NCI-H526 (cell line): ENCODE measurements around the gene LPAR6.

Experiments used
- DNase-seq, 2 experiments: peaks; one replicate each; lab custom pipeline; 2025; lab: John Stamatoyannopoulos, UW

LPAR6 gene

GRCh38 chr13:48414501-48414900 is 1.6 kb upstream of the LPAR6 start:
- no peak for DNase-seq

DNA sequence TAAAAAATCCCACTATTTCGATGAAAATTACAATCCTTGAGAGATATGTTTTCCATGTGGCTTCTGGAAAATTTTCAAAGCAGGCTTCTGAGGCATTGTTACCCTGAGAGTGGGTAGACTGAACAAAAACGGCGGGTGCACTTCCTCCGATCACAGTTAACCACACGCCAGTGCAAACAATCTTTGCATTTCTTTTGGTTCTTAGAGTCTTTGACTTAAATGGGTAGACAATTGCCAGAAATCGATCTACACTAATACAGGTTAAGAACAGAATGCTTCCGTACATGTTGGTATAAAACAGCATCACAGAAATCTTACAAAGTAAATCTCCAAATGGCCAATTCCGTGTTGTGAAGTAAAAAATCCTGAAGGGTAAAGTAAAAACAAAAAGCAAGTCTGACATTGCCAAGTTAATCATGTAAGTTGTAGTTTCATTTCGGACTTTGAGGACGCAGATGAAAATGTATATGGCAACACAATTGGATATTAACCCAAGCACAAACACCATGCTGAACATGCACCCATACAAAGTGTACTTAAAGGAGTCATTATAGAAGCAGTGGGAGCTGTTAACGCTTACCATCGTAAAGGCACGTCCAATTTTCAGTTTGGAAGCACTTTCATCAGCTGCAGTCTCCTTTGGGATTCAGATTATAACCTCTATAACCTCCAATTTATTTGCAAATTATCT is 927 bp downstream of the LPAR6 start:
- DNase-seq, result no peak

- DNase-seq, result no peak
These were observed 1.6 kb downstream of the LPAR6 start for GRCh38 chr13:48411147-48411794.

DNA sequence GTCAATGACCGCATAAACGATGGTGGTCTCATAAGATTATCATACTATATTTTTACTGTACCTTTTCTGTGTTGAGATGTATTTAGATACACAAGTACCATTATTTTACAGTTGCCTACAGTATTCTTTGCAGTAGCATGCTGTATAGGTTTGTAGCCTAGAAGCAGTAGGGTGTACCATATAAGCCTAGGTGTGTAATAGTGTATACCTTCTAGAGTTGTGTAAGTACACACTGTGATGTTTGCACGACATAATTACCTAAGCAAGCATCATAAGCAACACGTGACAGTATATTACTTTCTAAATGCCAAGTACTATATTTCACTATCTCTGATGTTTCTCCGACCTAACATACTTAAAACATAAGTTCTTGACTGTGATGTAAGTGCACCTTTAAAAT is 2.7 kb downstream of the LPAR6 start:
- DNase-seq, result no peak

DNA sequence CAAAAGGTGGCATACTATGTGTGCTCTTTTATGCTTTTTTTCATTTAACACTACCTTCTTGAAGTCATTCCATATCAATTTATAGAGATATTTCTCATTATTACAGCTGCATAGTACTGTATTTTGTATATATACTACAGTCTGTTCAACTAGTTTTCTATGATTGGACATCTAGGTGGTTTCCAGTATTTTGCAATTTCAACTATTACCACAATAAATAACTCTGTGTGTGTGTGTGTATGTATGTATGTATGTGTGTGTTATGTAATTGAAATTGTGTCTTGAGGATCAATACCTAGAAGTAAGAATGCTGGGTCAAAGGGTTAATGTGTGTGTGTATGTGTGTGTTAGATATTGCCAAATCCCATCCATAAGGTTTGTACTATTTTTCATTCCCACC is 7.0 kb downstream of the LPAR6 start:
- DNase-seq, result no peak

GRCh38 chr13:48404952-48405351 is 8.0 kb downstream of the LPAR6 start:
- DNase-seq, result no peak

DNA sequence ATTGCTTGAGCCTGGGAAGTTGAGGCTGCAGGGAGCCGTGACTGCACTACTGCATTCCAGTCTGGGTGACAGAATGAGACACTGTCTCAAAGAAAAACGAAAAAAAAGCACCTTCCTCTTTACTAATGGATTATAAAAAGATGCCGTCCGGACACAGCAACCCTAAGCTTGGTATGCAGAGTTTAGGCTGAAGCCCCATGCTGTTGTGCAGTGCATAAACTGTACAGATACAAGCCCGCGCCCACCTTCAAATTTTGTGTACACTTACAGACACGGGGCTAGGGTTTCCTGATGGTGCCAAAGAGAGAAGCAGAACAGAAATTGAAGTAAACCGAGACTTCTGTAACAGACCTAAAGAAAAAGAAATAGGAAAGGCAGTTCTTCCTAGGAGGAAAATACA is 9.0 kb downstream of the LPAR6 start:
- DNase-seq, result no peak

GRCh38 chr13:48403151-48403631 is 9.7 kb downstream of the LPAR6 start:
- no peak for DNase-seq

DNA sequence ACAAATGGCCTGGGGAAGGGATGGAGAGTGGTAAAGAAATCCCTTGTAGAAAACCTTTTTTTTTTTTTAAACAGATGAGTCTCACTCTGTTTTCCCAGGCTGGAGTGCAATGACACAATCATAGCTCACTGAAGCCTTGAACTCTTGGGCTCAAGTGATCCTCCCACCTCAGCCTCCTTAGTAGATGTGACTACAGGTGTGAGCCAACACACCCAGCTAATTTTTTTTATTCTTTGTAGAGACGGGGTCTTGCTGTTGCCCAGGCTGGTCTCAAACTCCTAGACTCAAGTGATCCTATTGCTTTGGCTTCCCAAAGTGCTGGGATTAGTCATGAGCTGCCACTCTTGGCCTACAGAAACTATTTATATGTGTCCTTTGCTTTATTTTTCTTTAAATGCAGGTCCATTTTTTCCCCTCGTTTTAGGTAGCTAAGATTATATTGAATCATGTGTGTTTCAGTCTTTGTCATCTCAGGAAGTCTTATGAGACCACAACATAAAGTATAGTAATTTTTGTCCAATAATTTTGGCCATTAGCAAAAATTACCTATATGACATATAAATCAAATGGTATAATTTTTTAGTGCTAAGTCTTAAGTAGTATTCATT is 10.5 kb downstream of the LPAR6 start:
- DNase-seq, result no peak

DNA sequence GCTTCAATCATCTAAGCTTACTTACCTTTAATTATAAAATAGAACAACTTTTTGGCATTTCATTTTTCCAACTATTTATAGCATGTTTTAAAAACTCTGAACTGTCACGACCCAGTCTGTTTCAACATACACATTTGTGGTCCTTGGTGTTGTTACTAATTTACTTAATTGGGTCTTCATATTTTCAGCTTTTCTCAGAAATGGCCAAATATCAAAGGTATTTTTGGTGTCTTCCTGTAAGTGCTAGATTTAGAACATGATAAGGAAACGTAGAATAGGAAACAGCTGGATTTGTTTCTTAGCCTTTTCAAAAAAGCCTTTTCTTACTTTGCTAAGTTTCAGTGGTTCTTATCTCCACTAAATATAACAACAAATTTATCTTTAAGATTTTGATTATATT is 11.4 kb downstream of the LPAR6 start:
- DNase-seq, result no peak

DNA sequence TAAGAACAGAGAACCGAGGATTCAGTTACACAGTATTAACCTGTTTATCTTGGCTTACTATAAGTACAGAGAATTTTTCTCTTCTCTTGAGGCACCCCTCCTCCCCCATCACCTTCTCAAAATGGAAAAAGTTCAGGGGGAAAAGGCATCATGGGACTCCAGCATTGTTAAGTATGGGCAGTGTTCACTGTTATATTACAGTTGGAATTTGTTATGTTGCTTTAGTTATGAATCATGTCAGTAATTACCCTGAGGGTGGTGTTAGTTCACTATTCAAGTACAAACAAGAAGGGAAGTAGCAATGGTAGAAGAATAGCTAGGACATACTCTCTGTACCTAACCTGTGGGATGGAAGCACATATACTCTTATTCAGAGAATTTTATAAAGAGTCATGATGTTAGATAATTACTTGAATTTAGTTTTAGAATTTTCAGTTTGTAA is 12.0 kb downstream of the LPAR6 start:
- DNase-seq, result no peak

DNA sequence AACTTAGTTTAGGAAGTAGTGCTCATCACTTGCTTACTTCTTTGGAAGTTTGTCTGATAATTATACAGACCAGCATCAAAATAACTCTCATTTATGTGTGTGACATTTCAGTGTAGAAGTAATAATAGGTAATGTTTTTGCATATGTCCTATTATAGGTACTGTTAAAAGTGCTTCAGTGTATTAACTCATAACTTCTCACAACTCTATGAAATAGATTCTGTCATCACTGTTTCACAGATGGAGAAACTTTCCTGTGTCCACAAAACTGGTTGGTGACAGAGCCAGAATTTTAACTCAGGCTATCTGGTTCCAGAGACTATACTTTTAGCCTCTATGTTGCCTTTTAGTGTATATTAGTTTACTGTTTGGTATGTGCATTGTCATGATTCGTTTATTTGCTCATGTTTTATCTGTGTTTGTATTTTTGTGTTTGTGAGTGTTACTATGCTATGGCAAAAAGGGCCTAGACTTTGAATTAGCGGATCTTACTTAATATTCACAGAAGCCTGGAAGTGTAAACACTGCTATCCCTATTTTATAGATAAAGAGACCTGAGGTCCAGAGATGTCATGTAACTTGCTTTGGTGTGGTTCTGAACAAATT is 12.7 kb downstream of the LPAR6 start:
- no peak for DNase-seq

DNA sequence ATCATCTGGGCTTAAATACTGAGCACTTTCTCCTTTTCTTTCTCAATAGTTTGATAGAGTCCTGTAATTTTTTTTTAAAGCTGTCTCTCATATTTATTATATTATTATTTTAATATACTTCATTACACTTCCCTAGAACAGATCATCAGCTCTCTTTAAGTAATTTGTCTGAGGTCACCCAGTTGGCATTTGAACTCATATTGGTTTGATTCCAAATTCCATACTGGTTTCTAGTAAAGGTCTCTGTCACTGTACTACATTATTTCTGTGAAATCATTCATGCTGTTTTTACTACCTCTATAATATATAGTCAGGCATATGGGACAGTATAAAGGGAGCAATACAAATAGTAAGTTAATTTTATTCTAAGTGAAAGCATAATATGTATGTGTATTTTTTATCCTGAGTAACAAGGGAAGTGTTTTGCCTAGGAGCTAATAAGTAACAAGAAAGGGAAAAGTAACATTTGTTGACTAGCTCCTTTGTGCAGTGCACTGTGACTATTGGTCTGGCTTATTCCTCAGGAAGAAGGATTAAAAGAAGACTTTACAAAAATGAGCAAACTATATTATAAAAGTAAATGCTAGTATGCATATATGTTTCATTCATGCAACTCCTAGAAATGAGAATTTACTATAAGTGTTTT is 14.3 kb downstream of the LPAR6 start:
- no peak for DNase-seq

GRCh38 chr13:48397744-48398143 is 15.2 kb downstream of the LPAR6 start:
- DNase-seq, result no peak

DNA sequence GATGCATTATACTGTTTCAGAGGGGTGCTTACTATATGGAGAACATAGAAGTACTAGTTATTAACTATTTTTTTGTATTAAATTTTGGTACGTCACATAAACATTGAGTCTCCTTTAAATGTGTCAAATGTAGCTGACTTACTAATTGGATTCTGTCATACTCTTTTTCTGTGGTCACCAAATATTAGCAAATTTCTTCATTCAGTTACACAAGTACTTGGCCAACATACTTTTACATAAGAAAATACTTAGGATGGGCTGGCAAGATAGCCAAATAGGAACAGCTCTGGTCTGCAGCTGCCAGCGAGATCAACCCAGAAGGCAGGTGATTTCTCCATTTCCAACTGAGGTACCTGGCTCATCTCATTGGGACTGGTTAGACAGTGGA is 19.2 kb downstream of the LPAR6 start:
- no peak for DNase-seq

DNA sequence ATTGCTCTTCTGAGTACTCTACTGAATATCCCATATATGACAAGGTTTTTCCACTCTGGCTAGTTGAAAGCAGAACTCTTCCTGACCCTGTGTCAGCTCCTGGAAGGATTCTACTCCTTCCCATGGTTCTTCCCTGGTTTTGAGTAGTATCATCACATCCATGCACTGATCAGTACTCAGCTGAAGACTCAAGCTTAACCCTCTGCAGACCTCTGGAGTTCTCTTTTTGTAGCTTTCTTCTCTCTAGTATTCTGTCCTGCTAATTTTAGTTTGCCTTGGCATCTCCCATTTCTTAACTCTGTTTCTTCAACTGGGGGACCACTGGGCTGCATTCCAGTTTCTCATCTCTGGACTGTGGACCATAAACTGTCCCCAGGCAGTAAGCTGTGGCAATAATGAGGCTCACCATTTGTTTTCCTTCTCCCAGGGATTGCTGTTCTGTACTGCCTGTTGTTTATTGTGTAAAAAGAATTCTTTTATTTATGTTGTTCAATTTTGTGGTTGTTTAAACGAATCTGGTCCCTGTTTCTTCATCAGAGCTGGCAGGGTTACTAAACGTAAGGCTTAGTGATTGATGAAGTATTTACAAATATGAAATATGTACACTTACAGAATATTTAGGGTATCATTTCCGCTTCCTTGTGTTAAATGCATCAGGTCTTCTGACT is 19.7 kb downstream of the LPAR6 start:
- no peak for DNase-seq

GRCh38 chr13:48391257-48391656 is 21.7 kb downstream of the LPAR6 start:
- DNase-seq, result no peak

DNA sequence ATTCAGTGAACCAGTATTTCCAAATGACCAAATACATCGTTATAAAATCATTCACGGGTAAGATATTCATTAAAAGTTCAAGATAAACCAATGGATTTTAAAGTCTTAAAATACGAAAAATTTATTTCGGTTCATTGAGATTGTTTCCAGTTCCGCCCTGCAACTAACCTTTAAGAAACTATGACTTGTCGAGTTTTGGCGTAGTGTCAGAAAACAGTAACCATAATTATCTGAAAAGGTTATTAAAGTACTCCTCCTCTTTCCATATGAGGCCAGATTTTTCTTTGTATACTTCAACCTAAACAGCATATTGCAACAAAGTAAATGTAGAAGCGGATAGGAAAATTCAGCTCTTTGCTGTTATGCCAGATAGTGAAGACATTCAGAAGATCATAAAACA is 26.1 kb downstream of the LPAR6 start:
- no peak for DNase-seq

GRCh38 chr13:48383384-48383783 is 29.5 kb downstream of the LPAR6 start:
- no peak for DNase-seq

DNA sequence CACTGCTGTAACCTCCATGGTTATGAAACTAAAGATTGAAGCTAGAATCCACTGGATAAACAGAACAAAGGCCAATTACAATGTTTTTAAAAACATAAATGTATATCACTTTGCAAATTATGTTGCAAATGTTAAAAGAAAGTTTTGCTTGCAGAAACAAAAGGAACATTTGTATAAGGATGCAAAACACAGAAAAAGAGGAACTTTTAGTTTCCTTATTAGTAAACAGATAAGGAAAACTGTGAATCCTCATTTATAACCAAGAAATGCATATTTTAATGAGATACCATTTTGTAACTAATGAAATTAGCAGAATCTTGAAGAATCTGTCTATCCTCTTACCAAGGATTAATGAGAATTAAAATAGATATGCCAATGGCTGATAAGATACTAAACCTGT is 32.3 kb downstream of the LPAR6 start:
- DNase-seq, result no peak

- no peak for DNase-seq
These were observed 35.1 kb downstream of the LPAR6 start for GRCh38 chr13:48377857-48378256.

DNA sequence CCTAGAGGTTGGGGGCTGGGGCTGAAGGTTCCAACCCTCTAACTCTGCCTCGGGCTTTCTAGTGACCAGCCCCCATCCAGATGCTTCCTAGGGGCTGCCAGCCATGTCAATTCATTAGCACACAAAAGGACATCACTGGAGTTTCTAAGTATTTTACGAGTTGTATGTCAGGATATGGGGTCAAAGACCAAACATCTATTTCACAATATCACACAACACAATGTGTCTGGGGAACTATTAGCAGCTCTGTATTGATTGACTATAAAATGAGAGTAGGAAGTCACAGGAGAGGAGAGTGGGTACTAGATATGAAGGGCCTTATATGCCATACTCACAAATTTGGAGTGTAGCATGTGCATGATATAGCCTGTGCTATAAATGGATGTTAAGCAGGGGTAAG is 42.1 kb downstream of the LPAR6 start:
- DNase-seq, result no peak
